Amniotic stem cell (primary cell): ENCODE data around the gene EDN3.

Source experiments
- DNase-seq: peaks from one replicate; lab custom pipeline; 2025; lab: John Stamatoyannopoulos, UW

The EDN3 gene

GRCh38 chr20:59308493-59309201 is 8.2 kb downstream of the EDN3 start:
- DNase-seq, result no peak

GRCh38 chr20:59309218-59309617 is 8.8 kb downstream of the EDN3 start:
- no peak for DNase-seq

- no peak for DNase-seq
These were observed 14.6 kb downstream of the EDN3 start for GRCh38 chr20:59314997-59315396.

GRCh38 chr20:59316911-59317731 is 16.7 kb downstream of the EDN3 start:
- no peak for DNase-seq

DNA sequence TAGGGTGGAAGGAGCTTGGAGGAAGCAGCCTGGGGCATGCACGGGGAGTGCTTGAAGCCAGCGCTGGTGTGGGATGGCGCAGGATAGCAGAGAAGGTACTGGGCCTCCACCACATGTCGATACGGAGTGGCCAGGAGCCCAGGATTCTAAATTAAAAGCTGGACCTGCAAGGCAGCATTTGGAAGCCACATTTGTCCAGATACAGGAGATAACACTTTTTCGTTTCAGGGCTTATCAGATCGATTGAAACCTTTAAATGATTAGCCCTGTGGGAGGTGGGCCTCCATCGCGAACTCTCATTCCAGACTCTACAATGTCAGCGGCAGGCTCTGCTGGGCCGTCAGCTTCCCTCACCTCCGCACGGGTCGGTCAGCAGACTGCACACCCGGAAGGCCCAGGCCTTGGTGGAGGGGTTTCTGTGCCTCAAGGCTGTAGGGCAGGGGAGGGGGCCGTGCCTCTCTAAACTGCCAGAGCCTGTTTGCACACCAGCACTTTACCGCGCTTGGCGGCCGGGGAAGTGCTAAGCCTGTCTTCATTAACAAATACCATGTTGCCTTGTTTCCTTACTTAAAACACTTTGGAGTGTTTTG is 17.9 kb downstream of the EDN3 start:
- no peak for DNase-seq

DNA sequence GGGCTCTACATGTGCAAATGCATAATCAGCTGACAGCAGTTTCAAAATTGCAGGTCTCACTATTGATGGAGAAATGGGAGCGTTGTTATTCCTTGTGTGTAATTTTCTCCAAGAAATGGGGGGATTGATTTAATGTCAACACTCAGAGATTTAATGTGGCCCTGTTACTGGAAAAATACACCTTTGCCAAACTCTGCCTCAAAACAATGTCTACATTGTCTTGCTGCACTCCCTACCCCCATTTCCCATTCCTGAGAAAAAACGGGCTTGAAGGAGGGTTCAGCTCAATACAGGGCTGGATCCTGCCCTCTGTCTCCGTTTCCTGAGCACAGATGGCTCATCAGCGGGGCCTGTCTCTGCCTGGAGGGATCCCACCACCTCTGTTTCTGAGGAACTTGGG is 18.4 kb downstream of the EDN3 start:
- DNase-seq, result no peak

GRCh38 chr20:59320426-59320825 is 20.0 kb downstream of the EDN3 start:
- no peak for DNase-seq

DNA sequence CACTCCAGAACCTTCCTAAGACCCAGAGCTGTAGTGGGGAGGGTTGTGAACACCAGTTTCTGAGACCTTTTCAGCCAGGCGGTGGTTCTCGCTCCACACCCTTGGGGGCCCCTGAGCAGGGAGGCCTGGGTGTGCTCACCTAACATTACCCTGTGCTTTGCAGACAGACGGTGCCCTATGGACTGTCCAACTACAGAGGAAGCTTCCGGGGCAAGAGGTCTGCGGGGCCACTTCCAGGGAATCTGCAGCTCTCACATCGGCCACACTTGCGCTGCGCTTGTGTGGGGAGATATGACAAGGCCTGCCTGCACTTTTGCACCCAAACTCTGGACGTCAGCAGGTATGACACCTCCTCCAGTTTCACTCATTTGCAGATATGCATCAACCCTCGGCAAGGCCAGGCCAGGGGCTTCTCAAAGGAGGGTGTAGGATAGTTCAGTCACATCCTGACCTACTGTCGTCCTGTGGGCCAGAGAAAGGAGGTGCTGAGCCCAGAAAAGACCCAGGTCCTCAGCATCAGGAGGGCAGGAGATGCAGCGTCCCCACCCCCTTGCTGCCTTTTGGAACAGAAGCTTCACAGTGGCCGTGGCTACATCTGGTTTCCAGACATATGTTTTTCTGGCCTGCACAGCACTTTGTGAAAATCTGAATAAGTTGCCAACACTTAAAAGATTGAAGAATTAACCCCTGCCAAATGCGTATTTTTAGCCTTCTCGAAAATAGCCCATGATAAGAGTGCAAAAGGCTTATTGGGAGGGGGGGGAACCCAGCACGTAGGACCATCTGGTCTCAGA is 20.6 kb downstream of the EDN3 start:
- DNase-seq, result no peak

DNA sequence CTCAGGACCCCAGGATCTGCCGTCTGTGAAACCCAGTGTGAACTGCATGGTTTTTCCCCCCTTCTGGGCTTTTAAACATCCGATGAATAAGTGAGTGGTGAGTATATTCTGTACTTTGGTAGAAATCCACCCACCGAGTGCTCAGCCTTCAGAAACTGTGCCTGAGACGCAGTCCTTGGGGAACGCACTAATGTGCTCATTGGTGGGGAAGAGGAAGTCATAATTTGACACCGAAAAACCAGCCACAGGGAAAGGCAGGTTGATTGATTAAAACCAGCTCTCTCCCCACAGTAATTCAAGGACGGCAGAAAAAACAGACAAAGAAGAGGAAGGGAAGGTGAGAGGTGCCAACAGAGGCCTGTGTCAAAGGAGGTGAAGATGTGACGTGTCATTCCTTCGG is 21.7 kb downstream of the EDN3 start:
- no peak for DNase-seq

GRCh38 chr20:59322585-59323454 is 22.4 kb downstream of the EDN3 start:
- DNase-seq, result no peak

GRCh38 chr20:59323731-59324130 is 23.3 kb downstream of the EDN3 start:
- no peak for DNase-seq

- DNase-seq, result no peak
These were observed 24.2 kb downstream of the EDN3 start for GRCh38 chr20:59324521-59325141.

DNA sequence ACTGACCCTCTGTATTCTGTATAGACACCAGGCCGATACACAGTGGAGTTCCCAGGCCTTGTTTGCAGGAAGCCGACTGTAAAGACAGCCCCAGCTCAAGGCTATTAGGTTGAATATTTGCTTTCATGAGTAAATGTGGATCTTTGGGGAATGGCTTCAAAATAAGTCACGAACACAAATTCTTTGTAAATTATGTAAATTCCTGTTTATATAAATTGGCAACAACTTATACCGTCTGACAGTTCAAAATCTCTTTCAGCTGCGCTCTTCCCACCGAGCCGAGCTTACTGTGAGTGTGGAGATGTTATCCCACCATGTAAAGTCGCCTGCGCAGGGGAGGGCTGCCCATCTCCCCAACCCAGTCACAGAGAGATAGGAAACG is 24.7 kb downstream of the EDN3 start:
- DNase-seq, result no peak

GRCh38 chr20:59326188-59326587 is 25.8 kb downstream of the EDN3 start:
- DNase-seq, result no peak

- DNase-seq, result no peak
These were observed 27.7 kb downstream of the EDN3 start for GRCh38 chr20:59328071-59328470.

DNA sequence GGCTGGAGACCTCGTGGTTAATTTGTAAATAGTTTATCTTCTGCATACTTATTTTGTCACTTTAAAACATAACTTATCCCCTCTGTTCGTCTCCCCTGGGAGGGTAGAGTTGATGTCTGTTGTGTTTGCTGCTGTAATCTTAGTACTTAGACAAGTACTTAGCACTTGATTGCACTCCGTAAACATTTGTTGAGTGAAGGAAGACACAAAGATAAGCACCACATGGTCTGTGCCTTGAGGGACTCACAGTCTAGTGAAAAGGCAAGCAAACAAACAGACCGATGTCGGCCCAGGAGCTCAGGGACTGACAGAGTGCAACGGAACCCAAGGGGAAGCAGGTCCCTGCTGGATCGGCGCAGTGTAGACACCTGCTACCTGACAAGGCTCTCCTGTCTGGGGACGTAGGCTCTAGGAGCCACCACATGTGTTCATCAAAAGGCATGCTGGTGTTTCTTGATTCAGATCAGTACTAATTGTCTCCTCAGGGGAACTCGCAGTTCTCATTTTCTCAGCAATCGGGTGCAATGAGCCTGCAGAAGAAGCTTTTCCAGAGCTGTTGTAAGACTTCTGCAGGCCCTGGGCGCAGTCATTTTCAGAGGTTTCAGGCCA is 31.4 kb downstream of the EDN3 start:
- no peak for DNase-seq

- no peak for DNase-seq
These were observed 32.9 kb downstream of the EDN3 start for GRCh38 chr20:59333260-59333845.

DNA sequence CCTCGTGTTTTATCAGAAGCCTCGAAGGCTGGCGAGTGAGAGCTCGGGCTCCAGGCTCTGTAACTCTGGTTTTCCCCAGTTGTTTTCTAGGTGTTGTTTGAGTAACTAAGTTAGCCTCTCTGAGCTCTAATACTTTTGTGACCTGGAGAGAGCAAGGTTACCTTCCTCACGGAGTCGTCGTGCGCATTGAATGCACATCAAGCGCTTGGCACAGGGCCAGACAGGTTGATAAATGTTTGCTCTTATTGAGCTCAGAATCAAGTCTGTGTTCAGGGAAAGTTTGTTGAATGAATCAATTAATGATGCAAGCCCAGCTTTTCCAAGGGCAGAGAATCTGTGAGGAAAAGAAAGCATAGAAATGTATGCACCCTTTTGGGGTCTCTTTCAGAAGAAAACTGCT is 33.5 kb downstream of the EDN3 start:
- no peak for DNase-seq

- DNase-seq, result no peak
These were observed 34.4 kb downstream of the EDN3 start for GRCh38 chr20:59334651-59335300.

GRCh38 chr20:59335377-59335776 is 35.0 kb downstream of the EDN3 start:
- no peak for DNase-seq
